Peyer's patch (tissue), 4 donors: ENCODE results near the gene RBBP8NL. TPM values are rescaled to one million over a fixed set of nuclear protein-coding genes. Genes with fewer than 3 reads are reported as not detected.

Experiments
- DNase-seq, 3 donors: peaks; one replicate each; pipeline ENCODE4 v3.0.0-alpha.2; 2017 to 2019
- H3K27ac ChIP-seq, 4 donors: fragments of 200-600 bp; sonication (generic); one replicate each; pipeline ENCODE4 v1.5.1; 2016 to 2019
- H3K27me3 ChIP-seq, 2 donors: fragments of 200-600 bp; sonication (generic); one replicate each; pipeline ENCODE4 v1.5.1; 2019
- H3K36me3 ChIP-seq, 3 donors: fragments of 200-600 bp; sonication (generic); one replicate each; pipeline ENCODE4 v1.5.1; 2016 to 2019
- H3K4me1 ChIP-seq, 4 donors: fragments of 200-600 bp; sonication (generic); one replicate each; pipeline ENCODE4 v1.5.1; 2016 to 2019
- H3K4me3 ChIP-seq, 4 donors: fragments of 200-600 bp; sonication (generic); 1 replicate in 3 of 4; 2 replicates in 1 of 4; pipeline ENCODE4 v1.5.1; 2016 to 2019; ENCODE audit warnings: mild to moderate bottlenecking in 1 of 4
- H3K9me3 ChIP-seq, 4 donors: fragments of 200-600 bp; sonication (generic); one replicate each; pipeline ENCODE4 v1.5.1; 2016 to 2019; ENCODE audit warnings: mild to moderate bottlenecking in 1 of 4
- CTCF ChIP-seq, 6 experiments: fragments of 450-650 bp in 4 of 6; fragments of 200-600 bp in 2 of 6; sonication (generic) in 1 of 6; IDR thresholded peaks; one replicate each; pipeline ENCODE4 v1.5.1; 2017 to 2019; ENCODE audit warnings: antibody characterized with exemption in 6 of 6, mild to moderate bottlenecking in 3 of 6, moderate library complexity in 1 of 6
- POLR2A ChIP-seq, 2 donors: fragments of 450-650 bp; IDR thresholded peaks; one replicate each; pipeline ENCODE4 v1.5.1; 2017; ENCODE audit warnings: antibody characterized with exemption in 2 of 2, mild to moderate bottlenecking in 2 of 2, moderate library complexity in 2 of 2
- total RNA-seq, 4 donors: library from RNA; depleted of rRNA; stranded (reverse); fragments of >200 nt; gene quantifications; one replicate each; pipeline ENCODE4 v1.1.0, GENCODE V29; 2016

The RBBP8NL gene
- total RNA-seq, 4 donors from 2014 or later = 6.6 to 26.7 (median 13.4) TPM

- H3K27me3 ChIP-seq = no peaks in the 10 kb centered on the region
- H3K27ac ChIP-seq = no peak overlapping the region
- no peaks in the 10 kb centered on the region for H3K4me1 ChIP-seq
- no peak overlapping the region for H3K4me3 ChIP-seq
- no peaks in the 10 kb centered on the region for H3K9me3 ChIP-seq
- peaks cover 0 to 11% (median 0%) of the 10 kb centered on the region in 3 donors for H3K36me3 ChIP-seq
- DNase-seq = no peak
- TF ChIP-seq POLR2A (IDR thresholded peaks at IDR 0.05) (no peak), CTCF (IDR thresholded peaks at IDR 0.05) (no peak)
Measured at GRCh38 chr20:62463651-62464424, 36.5 kb upstream of the RBBP8NL start.

GRCh38 chr20:62462976-62463592 is 35.7 kb upstream of the RBBP8NL start:
- peaks cover 0 to 11% (median 0%) of the 10 kb centered on the region in 3 donors for H3K36me3 ChIP-seq
- no peak for DNase-seq
- no peak for TF ChIP-seq POLR2A (IDR thresholded peaks at IDR 0.05)
- no peak for TF ChIP-seq CTCF (IDR thresholded peaks at IDR 0.05)

GRCh38 chr20:62461834-62462233 is 34.5 kb upstream of the RBBP8NL start:
- no peak overlapping the region for H3K27ac ChIP-seq
- no peak for DNase-seq
- H3K4me3 ChIP-seq = no peak overlapping the region
- H3K36me3 ChIP-seq = peaks cover 0 to 11% (median 0%) of the 10 kb centered on the region in 3 donors
- TF ChIP-seq CTCF (IDR thresholded peaks at IDR 0.05) = no peak
- no peak for TF ChIP-seq POLR2A (IDR thresholded peaks at IDR 0.05)
- H3K27me3 ChIP-seq = no peaks in the 10 kb centered on the region
- H3K9me3 ChIP-seq = no peaks in the 10 kb centered on the region
- no peaks in the 10 kb centered on the region for H3K4me1 ChIP-seq

More at GRCh38 chr20:62462976-62463592, 35.7 kb upstream of the RBBP8NL start:
- Histone ChIP-seq H3K27ac (no peak overlapping the region), H3K27me3 (no peaks in the 10 kb centered on the region), H3K4me3 (no peak overlapping the region), H3K9me3 (no peaks in the 10 kb centered on the region), H3K4me1 (no peaks in the 10 kb centered on the region)

GRCh38 chr20:62461157-62461556 is 33.8 kb upstream of the RBBP8NL start:
- Histone ChIP-seq H3K4me3 (no peak overlapping the region), H3K36me3 (peaks cover 0 to 11% (median 0%) of the 10 kb centered on the region in 3 donors), H3K27ac (no peak overlapping the region), H3K4me1 (no peaks in the 10 kb centered on the region), H3K27me3 (no peaks in the 10 kb centered on the region), H3K9me3 (no peaks in the 10 kb centered on the region)
- peak in 2 of 3 donors; percentile 60 to 69 for DNase-seq
- TF ChIP-seq POLR2A (IDR thresholded peaks at IDR 0.05) (no peak), CTCF (IDR thresholded peaks at IDR 0.05) (no peak)

- Histone ChIP-seq H3K27ac (no peak overlapping the region), H3K4me3 (no peak overlapping the region), H3K4me1 (no peaks in the 10 kb centered on the region), H3K9me3 (no peaks in the 10 kb centered on the region), H3K27me3 (no peaks in the 10 kb centered on the region), H3K36me3 (peaks cover 0 to 11% (median 0%) of the 10 kb centered on the region in 3 donors)
- TF ChIP-seq POLR2A (IDR thresholded peaks at IDR 0.05) = no peak
- no peak for TF ChIP-seq CTCF (IDR thresholded peaks at IDR 0.05)
- no peak for DNase-seq
Measured at GRCh38 chr20:62460678-62461077, 33.3 kb upstream of the RBBP8NL start.
